Measurements from ENCODE around the gene RAB7A. TPM values are rescaled to one million over a fixed set of nuclear protein-coding genes. Genes with fewer than 3 reads are reported as not detected.

RAB7A gene
- total and polyA plus RNA-seq, 2 donors (not counting 1 experiment from before 2014, with no cell fraction given), result 62.7 to 138 TPM

DNA sequence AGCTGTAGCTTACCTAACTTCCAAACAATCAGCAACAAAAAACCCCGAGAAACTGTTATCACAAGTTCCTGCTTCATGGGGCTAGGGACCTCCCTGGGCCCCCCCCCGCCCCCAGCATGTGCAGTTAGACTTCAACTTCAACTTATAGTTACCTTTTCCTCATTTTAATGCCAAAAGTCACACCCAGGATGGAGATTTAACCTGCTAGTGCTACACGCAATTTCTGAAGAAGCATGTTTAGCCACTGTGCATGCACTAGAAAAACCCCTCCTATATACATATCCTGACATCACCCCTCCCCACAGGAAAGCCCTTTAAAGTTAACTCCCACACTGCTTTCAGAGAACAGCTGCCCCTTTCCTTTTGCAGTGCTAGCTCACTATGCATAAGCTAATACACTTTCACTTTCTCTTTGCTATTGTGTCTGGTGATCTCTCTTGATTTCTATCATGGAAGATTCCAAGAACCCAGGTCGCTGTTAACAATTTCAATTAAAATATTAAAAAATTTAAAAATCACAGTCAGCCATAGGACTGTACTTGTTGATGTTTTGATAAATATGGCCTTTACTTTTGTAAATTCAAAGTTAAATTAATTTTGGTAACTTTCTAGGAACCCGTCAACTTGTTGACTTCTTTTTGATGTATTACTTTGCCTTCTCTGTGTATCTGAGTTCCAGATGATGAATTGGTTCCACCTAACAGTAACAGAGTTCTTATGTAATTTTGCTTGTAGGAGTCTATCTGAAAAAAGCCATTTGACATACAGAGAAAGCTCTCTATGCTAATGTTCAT, 78.2 kb downstream of the RAB7A start:
- no peaks in the 10 kb centered on the region for H3K9me3 Mint-ChIP-seq (ENCODE audit: insufficient read depth)
- TF ChIP-seq, protein P1, sequence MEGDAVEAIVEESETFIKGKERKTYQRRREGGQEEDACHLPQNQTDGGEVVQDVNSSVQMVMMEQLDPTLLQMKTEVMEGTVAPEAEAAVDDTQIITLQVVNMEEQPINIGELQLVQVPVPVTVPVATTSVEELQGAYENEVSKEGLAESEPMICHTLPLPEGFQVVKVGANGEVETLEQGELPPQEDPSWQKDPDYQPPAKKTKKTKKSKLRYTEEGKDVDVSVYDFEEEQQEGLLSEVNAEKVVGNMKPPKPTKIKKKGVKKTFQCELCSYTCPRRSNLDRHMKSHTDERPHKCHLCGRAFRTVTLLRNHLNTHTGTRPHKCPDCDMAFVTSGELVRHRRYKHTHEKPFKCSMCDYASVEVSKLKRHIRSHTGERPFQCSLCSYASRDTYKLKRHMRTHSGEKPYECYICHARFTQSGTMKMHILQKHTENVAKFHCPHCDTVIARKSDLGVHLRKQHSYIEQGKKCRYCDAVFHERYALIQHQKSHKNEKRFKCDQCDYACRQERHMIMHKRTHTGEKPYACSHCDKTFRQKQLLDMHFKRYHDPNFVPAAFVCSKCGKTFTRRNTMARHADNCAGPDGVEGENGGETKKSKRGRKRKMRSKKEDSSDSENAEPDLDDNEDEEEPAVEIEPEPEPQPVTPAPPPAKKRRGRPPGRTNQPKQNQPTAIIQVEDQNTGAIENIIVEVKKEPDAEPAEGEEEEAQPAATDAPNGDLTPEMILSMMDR (IDR thresholded peaks at IDR 0.05), result no peak
- TF ChIP-seq EZH2 (IDR thresholded peaks at IDR 0.05; ENCODE audit: borderline replicate concordance, insufficient read depth, low read depth, low read length, poor library complexity, severe bottlenecking), result no peak
- Histone ChIP-seq H3K4me3 (ENCODE audit: control extremely low read depth in 1 of 5, extremely low read depth in 1 of 5, insufficient read depth in 1 of 5, low read depth in 2 of 5, low read length in 4 of 5) (peak overlapping the region; percentile 13 to 55 (median 28)), H3K9ac (ENCODE audit: low read length) (peak overlapping the region; percentile 61), H4K20me1 (ENCODE audit: control insufficient read depth, insufficient read depth, low read length, poor library complexity, severe bottlenecking) (peaks cover 2% of the 10 kb centered on the region), H3K4me1 (ENCODE audit: control insufficient read depth in 2 of 2, insufficient read depth in 2 of 2, low read length in 2 of 2) (peaks cover 19 to 21% of the 10 kb centered on the region in 2 donors), H3K27me3 (replicated peaks in 1 of 4; ENCODE audit: control extremely low read depth in 1 of 4, control insufficient read depth in 3 of 4, insufficient read depth in 4 of 4, low read length in 3 of 4) (no peaks in the 10 kb centered on the region), H3K79me2 (ENCODE audit: control insufficient read depth, insufficient read depth, low read length) (peaks cover 55% of the 10 kb centered on the region), H3K9me3 (ENCODE audit: control extremely low read depth in 1 of 3, control insufficient read depth in 2 of 3, insufficient read depth in 1 of 3, low read length in 2 of 3) (no peaks in the 10 kb centered on the region), H3K27ac (ENCODE audit: low read length in 2 of 2) (peak overlapping the region; percentile 58 to 89), H3K36me3 (replicated peaks in 1 of 2; ENCODE audit: control extremely low read depth in 1 of 2, control insufficient read depth in 1 of 2, extremely low read depth in 1 of 2, insufficient read depth in 2 of 2, low read length in 1 of 2) (peaks cover under 1 to 63% of the 10 kb centered on the region in 2 experiments), H3K4me2 (replicated peaks; ENCODE audit: low read depth, low read length, poor library complexity, severe bottlenecking) (peak overlapping the region; percentile 72), H2AFZ (ENCODE audit: insufficient read depth, low read depth, low read length, poor library complexity, severe bottlenecking) (peak overlapping the region; percentile 48)
- H3K27me3 Mint-ChIP-seq, result no peaks in the 10 kb centered on the region
- 0% methylated on average over 3 of the region's 5 CpGs for WGBS (ENCODE audit: insufficient coverage)
- ChIA-PET POLR2A (interaction anchor here (0.7 to 1.0 kb wide), 5 partner anchors 80 to 1908 kb away, joined by 3 to 17 read pairs (median 5); no protein-coding TSS in a partner anchor), CTCF (interaction anchor here (1.0 to 1.8 kb wide), 8 partner anchors 9 to 186 kb away, joined by 3 to 15 read pairs (median 4); no protein-coding TSS in a partner anchor)
- peak overlapping the region; percentile 69 for H3K4me3 Mint-ChIP-seq
- ATAC-seq (ENCODE audit: low read depth), result peak; percentile 95
- H3K4me1 Mint-ChIP-seq, result peaks cover 56% of the 10 kb centered on the region
- intact Hi-C loops (cut with micrococcal nuclease), result loop anchor here (2.0 kb wide), 3 partner anchors 15 to 123 kb away; partner anchors contain the start of gene ACAD9
- H3K27ac Mint-ChIP-seq, result peak overlapping the region; percentile 84
- peak; percentile 84 for DNase-seq

Measured in B cell (primary cell).